NCI-H446 (cell line): ENCODE data around the gene IGLL5.

ENCODE experiments used
- DNase-seq, 2 experiments: peaks; one replicate each; lab custom pipeline; 2025; lab: John Stamatoyannopoulos, UW

The IGLL5 gene

DNA sequence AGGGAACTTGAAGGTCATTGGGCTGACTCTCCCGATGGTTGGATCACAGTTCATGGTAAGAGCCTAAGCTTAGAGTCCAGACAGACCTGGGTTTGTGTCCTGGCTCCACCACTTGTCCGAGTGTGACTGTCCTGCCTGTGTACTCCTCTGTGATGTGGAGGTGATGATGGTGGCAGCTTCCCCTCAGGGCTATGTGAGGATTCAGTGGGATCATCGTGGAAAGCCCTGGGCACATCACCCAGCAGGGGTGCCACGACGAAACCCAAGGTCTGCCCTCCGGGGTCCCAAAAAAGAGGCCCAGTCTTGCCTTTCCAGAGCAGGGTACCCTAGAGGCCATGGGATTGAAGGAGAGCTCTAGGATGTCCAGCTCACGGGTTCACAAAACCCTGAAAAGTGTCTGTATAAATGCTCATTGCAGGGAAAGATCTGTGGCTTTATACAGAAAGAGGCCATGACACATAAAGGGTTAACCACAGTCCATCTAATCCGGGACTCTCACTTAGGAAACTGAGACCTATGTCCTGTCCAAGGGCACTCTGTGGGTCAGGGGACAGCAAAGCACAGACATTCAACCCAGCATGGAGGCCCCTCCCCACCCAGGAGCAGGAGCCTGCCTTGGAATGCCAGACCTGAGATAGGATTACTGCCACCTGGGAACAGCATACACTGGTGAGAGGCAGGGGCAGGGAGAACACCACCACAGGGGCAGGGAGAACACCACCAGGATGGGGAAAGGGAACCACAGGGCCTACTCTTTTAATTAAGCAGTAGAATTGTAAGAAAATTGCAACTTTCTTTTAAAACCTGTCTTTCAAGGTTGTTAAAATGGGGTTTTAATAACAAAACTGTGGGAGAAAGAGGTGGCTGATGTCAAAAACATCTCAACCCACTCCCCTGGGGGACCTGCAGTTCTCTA lies 51.3 kb downstream of the IGLL5 start:
- no peak for DNase-seq

DNA sequence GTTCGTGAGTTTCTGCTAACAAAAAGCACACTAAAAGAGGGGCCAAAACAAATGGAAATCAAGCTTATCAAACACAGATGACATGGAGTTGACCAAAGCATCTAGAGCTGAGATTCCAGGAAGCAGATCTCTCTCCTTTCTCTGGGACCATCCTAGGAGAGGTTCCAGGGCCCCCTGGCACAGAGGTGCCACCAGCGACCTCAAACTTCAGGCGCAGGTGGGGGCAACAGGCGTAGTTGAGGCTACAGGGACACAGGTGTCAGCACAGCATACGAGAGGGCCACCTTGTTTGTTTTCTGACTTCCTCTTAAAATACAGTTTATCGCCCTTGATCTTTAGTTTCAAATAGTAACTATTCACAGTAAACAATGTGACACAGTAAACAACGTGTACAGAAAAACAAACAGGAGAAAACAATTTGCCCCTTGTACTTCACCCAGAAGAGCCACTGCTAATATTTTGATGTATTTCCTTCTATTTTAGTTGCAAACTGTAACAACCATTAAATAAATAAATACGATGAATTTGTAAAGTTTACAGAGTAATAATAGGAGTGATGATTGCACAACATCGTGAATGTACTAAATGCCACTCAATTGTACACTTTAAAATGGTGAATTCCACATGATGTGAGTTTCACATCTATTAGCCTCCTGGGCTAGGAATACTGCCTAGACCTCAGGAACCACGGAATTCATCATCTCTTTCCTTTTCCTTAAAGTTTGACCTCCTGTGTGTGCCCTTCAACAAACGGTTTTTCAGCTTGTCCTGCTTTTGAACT lies 52.2 kb downstream of the IGLL5 start:
- DNase-seq, result no peak

DNA sequence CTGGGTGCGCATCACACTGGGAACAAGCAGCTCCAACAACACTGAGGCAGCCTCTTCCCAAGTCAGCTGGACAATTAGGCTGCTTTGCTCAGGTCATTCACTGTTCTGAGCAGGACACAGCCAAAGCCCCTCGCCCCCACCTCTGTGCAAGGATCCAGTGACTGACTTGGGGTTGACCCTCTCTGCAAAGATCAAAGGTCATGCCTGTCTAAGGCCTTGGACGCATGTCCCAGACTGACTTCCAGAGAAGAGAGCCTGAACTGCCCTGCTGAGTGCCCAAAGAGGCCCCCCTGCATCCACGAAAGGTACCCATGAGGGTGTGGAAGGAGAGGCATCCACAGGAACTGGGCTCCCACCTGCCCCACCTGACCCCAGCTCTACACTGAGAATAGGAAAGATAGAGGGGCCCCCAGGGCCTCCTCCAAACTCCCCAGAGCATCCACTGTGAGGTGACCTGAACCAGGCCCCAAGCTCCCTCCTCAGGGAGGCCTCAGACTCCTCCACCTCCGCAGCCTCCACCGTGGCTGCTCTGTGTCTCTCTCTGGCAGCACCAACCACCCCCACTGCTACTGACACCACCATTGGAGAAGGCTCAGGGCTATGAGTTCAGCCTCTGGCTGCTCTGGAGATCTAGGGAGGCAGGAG lies 53.5 kb downstream of the IGLL5 start:
- no peak for DNase-seq

DNA sequence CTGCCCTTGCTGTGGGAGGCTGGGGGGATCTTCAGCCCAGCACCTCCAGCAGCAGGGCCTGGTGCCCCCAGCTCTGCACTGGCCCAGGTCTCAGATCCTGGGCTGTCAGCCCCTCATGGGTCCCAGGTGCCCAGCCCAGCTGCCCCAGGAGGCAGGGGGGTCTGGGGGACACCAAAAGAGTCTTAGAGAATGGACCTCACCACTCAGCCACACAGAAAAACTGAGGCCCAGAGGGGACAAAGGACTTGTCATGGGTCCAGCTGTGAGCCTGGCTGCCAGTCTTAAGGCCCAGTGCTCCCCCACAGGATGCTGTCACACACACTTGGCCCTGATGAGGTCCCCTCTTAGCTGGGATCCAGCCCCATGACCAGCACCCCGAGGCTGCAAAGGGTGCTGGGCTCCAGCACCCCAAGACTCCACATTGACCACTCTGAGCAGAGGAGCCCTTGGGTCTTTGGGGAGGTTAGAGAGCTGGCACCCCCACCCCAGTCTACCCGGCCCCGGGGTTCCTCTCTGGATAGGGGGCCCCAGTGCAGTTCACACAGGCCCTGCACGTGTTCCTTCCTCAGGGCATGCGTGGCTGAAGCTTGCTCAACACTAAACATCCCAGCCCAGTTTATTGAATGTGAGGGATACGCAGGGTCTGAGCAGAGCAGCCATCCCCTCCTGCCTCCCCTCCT lies 54.4 kb downstream of the IGLL5 start:
- DNase-seq, result no peak

DNA sequence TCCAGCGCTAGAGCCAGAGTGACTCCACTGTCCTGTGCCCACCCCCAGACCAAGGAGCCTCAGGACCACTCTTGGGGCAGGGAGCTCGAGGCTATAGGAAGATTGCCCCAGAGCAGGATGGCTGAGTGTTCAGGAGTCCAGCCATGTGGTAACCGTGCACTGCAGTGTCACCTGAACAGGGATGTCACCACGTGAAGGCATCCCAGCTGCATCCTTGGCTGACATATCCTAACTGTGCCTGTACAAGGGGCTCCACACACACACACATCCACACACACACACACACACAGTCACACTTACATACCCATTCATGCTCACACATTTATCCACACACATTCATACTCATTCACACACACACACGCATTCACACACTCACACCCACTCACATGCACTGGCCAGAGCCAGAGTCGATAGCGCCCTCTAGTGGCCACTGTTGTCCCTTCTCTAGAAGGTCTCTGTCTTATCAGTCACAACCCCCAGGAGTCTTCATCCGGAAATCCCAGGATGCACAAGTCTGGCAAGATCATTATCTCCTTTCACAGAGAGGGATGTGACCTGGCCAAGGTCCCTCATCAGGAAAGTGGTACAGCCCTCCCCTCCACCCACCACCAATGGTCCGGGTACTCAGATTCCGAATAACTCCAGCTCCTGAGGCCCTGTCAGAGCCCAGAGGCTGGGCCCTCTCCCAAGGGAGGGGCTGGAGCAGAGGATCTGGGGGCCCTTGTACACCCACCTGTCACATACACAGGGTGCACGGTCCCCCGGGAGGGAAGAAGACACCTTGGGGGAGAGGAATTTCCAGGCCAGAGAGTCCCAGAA lies 55.1 kb downstream of the IGLL5 start:
- peak in 1 of 2 experiments; percentile 60 for DNase-seq

DNA sequence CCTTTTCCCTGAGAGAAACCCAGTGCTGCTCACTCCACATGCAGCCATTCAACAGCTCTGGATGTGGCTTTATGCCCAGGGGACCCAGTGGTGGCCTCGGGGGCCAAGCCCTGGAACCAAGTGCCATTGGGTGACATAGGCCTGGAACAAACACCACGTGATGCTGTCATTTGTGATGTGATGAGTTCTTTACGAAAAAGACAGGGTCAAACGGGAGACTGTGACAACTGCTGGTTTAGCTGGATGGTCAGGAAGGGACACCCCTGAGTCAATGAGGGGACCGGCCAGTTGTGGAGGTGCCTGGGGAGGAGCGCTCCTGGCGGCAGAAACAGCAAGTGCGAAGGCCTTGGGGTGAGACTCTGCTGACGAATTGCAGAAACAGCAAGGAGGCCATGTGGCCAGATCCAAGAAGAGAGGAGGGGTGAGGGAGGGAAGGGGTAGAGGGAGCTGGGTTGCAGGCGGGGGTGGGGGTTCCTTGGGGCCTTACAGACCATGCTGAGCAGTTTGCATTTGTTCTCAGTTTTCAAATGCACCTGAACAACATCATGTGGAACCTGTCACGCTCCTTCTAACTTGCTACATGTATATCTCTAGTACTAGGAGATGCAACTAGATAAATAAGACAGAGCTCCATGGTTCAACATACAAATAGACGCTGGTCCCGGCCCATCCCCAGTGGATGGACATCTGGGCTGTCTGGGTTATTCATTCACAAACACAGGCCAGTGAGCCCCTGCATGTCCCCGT lies 56.1 kb downstream of the IGLL5 start:
- DNase-seq, result no peak

DNA sequence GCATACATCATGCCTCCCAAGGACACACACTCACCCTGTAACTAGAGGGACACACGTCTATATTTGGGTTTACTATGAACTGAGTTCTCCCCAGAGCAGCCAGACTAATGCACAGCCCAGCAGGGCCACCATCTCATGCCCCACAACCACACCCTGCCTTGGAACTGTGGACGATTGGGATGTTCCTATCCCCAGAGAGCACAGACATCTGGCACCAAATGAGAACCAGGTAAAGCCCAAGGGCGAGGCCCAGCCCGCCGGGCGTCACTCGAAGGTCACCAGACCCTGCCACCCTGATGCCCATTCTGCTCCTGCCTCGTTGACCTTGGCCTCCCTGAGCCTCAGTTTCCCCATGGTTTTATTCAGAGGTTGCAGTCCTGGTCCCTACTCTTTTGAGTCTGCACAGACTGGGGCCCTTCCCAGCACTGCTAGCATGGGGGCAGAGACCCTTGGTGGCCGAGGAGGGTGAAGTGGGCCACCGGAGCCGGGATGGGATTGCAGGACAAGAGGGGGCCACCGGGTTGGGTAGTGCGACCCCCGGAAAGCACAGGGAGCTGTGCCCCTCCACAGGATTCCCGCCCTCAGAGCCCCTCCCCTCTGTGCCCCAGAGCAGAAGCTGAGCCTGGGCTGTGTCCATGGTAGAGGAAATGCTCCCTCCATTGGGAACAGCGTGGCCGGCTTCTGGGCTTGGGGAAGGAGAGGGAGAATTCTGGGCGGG lies 56.8 kb downstream of the IGLL5 start:
- no peak for DNase-seq

DNA sequence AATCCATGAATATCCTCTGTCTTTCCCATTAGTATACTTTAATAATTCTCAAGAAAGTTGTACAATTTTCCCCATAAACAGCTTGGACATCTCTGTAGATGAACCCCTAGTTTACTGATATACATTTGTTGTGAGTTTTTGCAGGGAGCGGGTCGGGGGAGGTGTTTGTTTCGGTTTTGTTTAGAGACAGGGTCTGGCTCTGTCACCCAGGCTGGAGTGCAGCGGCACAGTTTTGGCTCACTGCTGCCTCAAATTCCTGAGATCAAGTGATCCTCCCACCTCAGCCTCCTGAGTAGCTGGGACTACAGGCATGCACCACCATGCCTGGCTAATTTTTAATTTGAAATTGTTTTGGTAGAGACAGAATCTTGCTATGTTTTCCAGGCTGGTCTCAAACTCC lies 57.6 kb downstream of the IGLL5 start:
- DNase-seq, result no peak
